OCI-LY3 (cell line): ENCODE data around the gene NUDT15.

Experiments used
- H2AFZ ChIP-seq: fragments of 200-600, 300-600 bp; shearing (Covaris generic); 2 replicates; pipeline ENCODE4 v1.6.0; 2014; ENCODE audit warnings: antibody characterized with exemption, low read depth, low read length
- H3K27ac ChIP-seq: fragments of 200-600, 300-600 bp; sonication (generic); 2 replicates; pipeline ENCODE4 v1.5.1; 2014; ENCODE audit warnings: mild to moderate bottlenecking, low read length, moderate library complexity, mixed read lengths
- H3K27me3 ChIP-seq: fragments of 200-600, 300-600 bp; sonication (generic); 2 replicates; pipeline ENCODE4 v1.6.1; 2014; ENCODE audit warnings: low read depth, low read length, mixed read lengths
- H3K36me3 ChIP-seq: fragments of 200-600, 300-600 bp; sonication (generic); replicated peaks from 2 replicates; pipeline ENCODE3; 2014; ENCODE audit warnings: low read depth, low read length, mixed read lengths
- H3K4me1 ChIP-seq: fragments of 300-600, 200-600 bp; sonication (generic); 2 replicates; pipeline ENCODE4 v1.6.1; 2014; ENCODE audit warnings: low read length, mixed read lengths
- H3K4me2 ChIP-seq: fragments of 200-600, 300-600 bp; sonication (generic); 2 replicates; pipeline ENCODE4 v1.6.1; 2014; ENCODE audit warnings: low read length, mixed read lengths
- H3K4me3 ChIP-seq: fragments of 300-600, 200-600 bp; sonication (generic); 2 replicates; pipeline ENCODE4 v1.5.1; 2014; ENCODE audit warnings: antibody characterized with exemption, mild to moderate bottlenecking, low read length, moderate library complexity
- H3K79me2 ChIP-seq: fragments of 300-600, 200-600 bp; shearing (Covaris generic); 2 replicates; pipeline ENCODE4 v1.6.1; 2014; ENCODE audit warnings: mild to moderate bottlenecking, low read length, mixed read lengths
- H3K9ac ChIP-seq: fragments of 300-600, 200-600 bp; shearing (Covaris generic); 2 replicates; pipeline ENCODE4 v1.6.0; 2014; ENCODE audit warnings: mild to moderate bottlenecking, low read length, moderate library complexity
- H3K9me3 ChIP-seq: fragments of 200-600, 300-600 bp; shearing (Covaris generic); 2 replicates; pipeline ENCODE4 v1.6.1; 2014; ENCODE audit warnings: low read length, mixed read lengths; ENCODE audit not compliant: insufficient read depth
- H4K20me1 ChIP-seq: fragments of 200-600, 300-600 bp; sonication (generic); 2 replicates; pipeline ENCODE4 v1.6.1; 2016; ENCODE audit warnings: low read length, mixed read lengths; ENCODE audit not compliant: insufficient read depth
- EZH2phosphoT487 ChIP-seq: fragments of 200-600 bp; shearing (Covaris generic); IDR thresholded peaks from 2 replicates; pipeline ENCODE4 v1.6.1; 2018; ENCODE audit warnings: antibody characterized with exemption, mixed run types, low read depth
- TF ChIP-seq, protein P1 (sequence below): fragments of 200-600, 300-600 bp; sonication (generic); IDR thresholded peaks from 2 replicates; pipeline ENCODE4 v1.5.1; 2014; ENCODE audit warnings: antibody characterized with exemption, low read length, low read depth

The NUDT15 gene

DNA sequence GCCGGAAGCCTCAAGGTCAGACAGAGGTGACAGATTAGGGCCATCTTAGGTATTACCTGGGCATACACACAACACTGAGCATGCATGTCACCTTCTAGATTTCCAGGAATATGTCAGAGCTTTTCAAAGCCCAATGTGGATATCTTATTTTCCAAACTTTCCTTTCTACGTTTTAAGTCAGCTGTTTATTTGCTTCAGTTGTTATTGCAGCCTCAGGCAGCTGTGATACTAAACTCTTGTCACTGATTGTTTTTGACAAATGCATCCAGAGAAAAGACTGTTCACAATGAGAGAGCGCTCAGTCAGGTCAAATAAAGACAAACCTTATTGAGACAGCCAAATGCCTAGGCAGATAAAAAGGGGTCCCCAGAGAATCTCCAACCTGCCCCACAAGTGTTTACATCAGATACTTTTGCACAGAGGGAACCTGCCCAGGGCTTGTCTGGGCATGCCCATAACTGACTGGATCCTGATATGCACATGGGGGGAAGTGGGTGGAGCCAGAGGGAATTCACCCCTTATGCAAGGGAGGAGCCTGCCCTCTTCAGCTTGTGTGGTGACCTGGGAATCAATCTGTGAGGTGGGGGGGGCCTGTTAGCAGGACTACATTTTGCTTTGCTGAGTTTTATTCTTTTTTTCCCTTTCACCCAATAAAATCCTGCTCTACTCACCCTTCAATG is 28.9 kb downstream of the NUDT15 start:
- H3K4me2 ChIP-seq, result no peak overlapping the region
- H3K9ac ChIP-seq, result no peak overlapping the region
- H3K27ac ChIP-seq, result peak overlapping the region; percentile 42
- H3K9me3 ChIP-seq, result no peaks in the 10 kb centered on the region
- TF ChIP-seq, protein P1, sequence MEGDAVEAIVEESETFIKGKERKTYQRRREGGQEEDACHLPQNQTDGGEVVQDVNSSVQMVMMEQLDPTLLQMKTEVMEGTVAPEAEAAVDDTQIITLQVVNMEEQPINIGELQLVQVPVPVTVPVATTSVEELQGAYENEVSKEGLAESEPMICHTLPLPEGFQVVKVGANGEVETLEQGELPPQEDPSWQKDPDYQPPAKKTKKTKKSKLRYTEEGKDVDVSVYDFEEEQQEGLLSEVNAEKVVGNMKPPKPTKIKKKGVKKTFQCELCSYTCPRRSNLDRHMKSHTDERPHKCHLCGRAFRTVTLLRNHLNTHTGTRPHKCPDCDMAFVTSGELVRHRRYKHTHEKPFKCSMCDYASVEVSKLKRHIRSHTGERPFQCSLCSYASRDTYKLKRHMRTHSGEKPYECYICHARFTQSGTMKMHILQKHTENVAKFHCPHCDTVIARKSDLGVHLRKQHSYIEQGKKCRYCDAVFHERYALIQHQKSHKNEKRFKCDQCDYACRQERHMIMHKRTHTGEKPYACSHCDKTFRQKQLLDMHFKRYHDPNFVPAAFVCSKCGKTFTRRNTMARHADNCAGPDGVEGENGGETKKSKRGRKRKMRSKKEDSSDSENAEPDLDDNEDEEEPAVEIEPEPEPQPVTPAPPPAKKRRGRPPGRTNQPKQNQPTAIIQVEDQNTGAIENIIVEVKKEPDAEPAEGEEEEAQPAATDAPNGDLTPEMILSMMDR, result no peak
- TF ChIP-seq EZH2phosphoT487, result no peak
- H3K4me3 ChIP-seq, result no peak overlapping the region
- no peaks in the 10 kb centered on the region for H3K27me3 ChIP-seq
- H4K20me1 ChIP-seq, result no peaks in the 10 kb centered on the region
- no peaks in the 10 kb centered on the region for H3K79me2 ChIP-seq
- peaks cover 64% of the 10 kb centered on the region for H3K36me3 ChIP-seq
- no peak overlapping the region for H2AFZ ChIP-seq
- peaks cover 14% of the 10 kb centered on the region for H3K4me1 ChIP-seq

DNA sequence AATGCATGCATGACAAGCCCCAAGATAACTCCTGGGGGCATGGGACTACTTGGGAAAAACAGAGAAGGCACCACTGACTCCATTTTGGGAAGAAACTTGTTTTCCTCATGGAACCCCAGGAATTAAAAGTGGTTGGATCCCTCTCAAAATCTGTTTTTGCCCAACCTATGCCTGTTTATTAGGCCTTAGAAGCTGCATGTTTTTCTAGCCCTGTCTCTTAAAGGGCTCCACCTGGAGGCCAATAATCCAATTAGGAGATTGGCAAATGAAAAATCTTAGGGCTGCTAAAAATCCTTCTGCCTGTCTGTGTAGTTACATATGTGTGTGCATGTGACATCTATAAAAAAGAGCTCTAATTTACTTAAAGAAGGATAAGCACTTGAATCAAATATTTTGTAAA is 30.5 kb downstream of the NUDT15 start:
- Histone ChIP-seq H3K79me2 (no peaks in the 10 kb centered on the region), H3K27ac (no peak overlapping the region), H3K4me1 (peaks cover 14% of the 10 kb centered on the region), H3K9ac (no peak overlapping the region), H3K27me3 (no peaks in the 10 kb centered on the region), H3K4me2 (no peak overlapping the region), H3K36me3 (peaks cover 77% of the 10 kb centered on the region), H2AFZ (no peak overlapping the region), H3K4me3 (no peak overlapping the region), H4K20me1 (no peaks in the 10 kb centered on the region), H3K9me3 (no peaks in the 10 kb centered on the region)
- TF ChIP-seq, protein P1, result peak; percentile 46
- no peak for TF ChIP-seq EZH2phosphoT487

DNA sequence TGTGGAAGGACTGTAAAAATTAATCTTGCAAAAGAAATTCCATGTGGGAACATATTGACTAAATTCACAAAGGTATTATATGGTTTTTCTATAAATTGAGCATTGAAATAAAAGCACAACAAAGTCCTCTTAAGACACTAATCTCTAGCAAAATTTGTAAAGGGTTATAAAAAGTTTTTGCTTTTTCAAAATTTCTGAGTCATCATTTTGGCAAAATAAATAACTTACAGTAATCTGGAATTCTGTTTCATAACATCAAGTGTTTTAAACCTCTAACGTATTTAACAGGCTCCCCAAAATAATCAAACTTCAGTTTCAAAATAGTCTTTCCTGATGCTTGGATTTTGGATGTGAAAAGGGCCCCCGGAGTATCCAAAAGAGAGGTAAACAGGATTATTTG is 31.4 kb downstream of the NUDT15 start:
- TF ChIP-seq, protein P1, result no peak
- TF ChIP-seq EZH2phosphoT487, result no peak
- Histone ChIP-seq H3K27me3 (no peaks in the 10 kb centered on the region), H3K4me1 (peaks cover 14% of the 10 kb centered on the region), H2AFZ (no peak overlapping the region), H4K20me1 (no peaks in the 10 kb centered on the region), H3K4me3 (no peak overlapping the region), H3K4me2 (no peak overlapping the region), H3K79me2 (no peaks in the 10 kb centered on the region), H3K27ac (no peak overlapping the region), H3K9ac (no peak overlapping the region), H3K9me3 (no peaks in the 10 kb centered on the region), H3K36me3 (peaks cover 86% of the 10 kb centered on the region)

DNA sequence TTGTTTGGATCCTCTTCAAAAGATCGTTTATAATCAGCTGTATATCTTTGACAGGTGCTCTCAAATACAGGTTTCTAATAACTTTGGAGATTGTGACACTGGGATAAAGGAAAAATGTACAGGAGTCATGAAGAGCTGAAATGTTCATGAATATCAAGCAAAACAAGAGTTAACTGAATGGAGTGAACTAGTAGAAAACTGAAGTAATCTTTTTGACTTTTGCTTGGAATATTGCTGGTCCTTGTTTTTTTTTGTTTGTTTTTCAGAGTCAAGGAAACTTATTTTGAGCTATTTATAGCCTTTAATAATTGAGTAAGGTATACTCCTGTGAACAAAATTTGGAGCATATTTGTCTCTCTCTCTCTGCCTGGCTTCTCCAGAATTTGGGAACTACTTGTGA is 32.0 kb downstream of the NUDT15 start:
- H3K4me3 ChIP-seq, result no peak overlapping the region
- no peaks in the 10 kb centered on the region for H3K9me3 ChIP-seq
- H3K4me2 ChIP-seq, result no peak overlapping the region
- no peak overlapping the region for H3K9ac ChIP-seq
- peaks cover 90% of the 10 kb centered on the region for H3K36me3 ChIP-seq
- no peak overlapping the region for H3K27ac ChIP-seq
- no peaks in the 10 kb centered on the region for H4K20me1 ChIP-seq
- TF ChIP-seq, protein P1, result no peak
- TF ChIP-seq EZH2phosphoT487, result no peak
- peaks cover 14% of the 10 kb centered on the region for H3K4me1 ChIP-seq
- no peaks in the 10 kb centered on the region for H3K79me2 ChIP-seq
- no peaks in the 10 kb centered on the region for H3K27me3 ChIP-seq
- no peak overlapping the region for H2AFZ ChIP-seq
